PC-3 (cell line): ENCODE data around the gene ARHGEF7. TPM values are rescaled to one million over a fixed set of nuclear protein-coding genes. Genes with fewer than 3 reads are reported as not detected.

ENCODE experiments used
- ATAC-seq: fragments of 200-7000 bp; cut with Tn5 transposase; 2 replicates; pipeline ENCODE4 v1.9.1; 2020; ENCODE audit warnings: mild to moderate bottlenecking, moderate library complexity
- BruUV-seq: library from RNA; stranded (reverse); fragments of 400-500 nt; replicated peaks from 2 replicates; lab custom pipeline; 2021; lab: Mats Ljungman, UMichigan
- CTCF ChIA-PET: fragments of 300-600 bp; sonication (Branson Sonifier 250); formaldehyde crosslinking; loops from one replicate; lab custom pipeline; 2022; ENCODE audit warnings: antibody characterized with exemption; lab: Charles Lee
- POLR2A ChIA-PET: fragments of 300-600 bp; sonication (Branson Sonifier 250); formaldehyde crosslinking; loops from one replicate; lab custom pipeline; 2022; ENCODE audit warnings: antibody characterized with exemption; ENCODE audit not compliant: unreplicated experiment; lab: Charles Lee
- DNase-seq: peaks from one replicate; pipeline ENCODE4 v3.0.0-alpha.2; 2015
- H2AFZ ChIP-seq: fragments of 300-600 bp; sonication (generic); 2 replicates; pipeline ENCODE4 v1.6.0; 2016; ENCODE audit warnings: antibody characterized with exemption, low read length
- H3F3A ChIP-seq: fragments of 300-600 bp; sonication (generic); one replicate; pipeline ENCODE4 v1.6.0; 2017; ENCODE audit warnings: antibody characterized with exemption, low read length, control low read depth, mild to moderate bottlenecking; ENCODE audit not compliant: unreplicated experiment
- H3K27ac ChIP-seq: fragments of 300-600 bp; sonication (generic); 2 replicates; pipeline ENCODE4 v1.5.1; 2016; ENCODE audit warnings: mild to moderate bottlenecking, low read length
- H3K27me3 ChIP-seq: fragments of 300-600 bp; sonication (generic); 2 replicates; pipeline ENCODE4 v1.6.1; 2016; ENCODE audit warnings: low read length, mixed read lengths
- H3K36me3 ChIP-seq: fragments of 300-600 bp; sonication (generic); 2 replicates; pipeline ENCODE4 v1.6.1; 2016; ENCODE audit warnings: low read depth, mixed run types, low read length, mixed read lengths
- H3K4me1 ChIP-seq: fragments of 300-600 bp; sonication (generic); 2 replicates; pipeline ENCODE4 v1.5.1; 2016; ENCODE audit warnings: low read length; ENCODE audit not compliant: insufficient read depth
- H3K4me2 ChIP-seq: fragments of 300-600 bp; sonication (generic); 2 replicates; pipeline ENCODE4 v1.6.0; 2016; ENCODE audit warnings: low read length
- H3K4me3 ChIP-seq: fragments of 300-600 bp; sonication (generic); 2 replicates; pipeline ENCODE4 v1.5.1; 2016; ENCODE audit warnings: mild to moderate bottlenecking, low read length, mixed read lengths
- H3K79me2 ChIP-seq: fragments of 300-600 bp; sonication (generic); 2 replicates; pipeline ENCODE4 v1.6.1; 2017; ENCODE audit warnings: low read length, mixed read lengths
- H3K9ac ChIP-seq: fragments of 300-600 bp; sonication (generic); 2 replicates; pipeline ENCODE4 v1.6.0; 2016; ENCODE audit warnings: mild to moderate bottlenecking, low read length
- H3K9me2 ChIP-seq: fragments of 300-600 bp; sonication (generic); replicated peaks from 2 replicates; pipeline ENCODE4 v1.6.1; 2016; ENCODE audit warnings: mixed run types, low read length, mixed read lengths
- H3K9me3 ChIP-seq: fragments of 300-600 bp; sonication (generic); 2 replicates; pipeline ENCODE4 v1.6.1; 2016; ENCODE audit warnings: low read length, mixed read lengths
- H4K20me1 ChIP-seq: fragments of 300-600 bp; sonication (generic); 2 replicates; pipeline ENCODE4 v1.6.1; 2016; ENCODE audit warnings: low read length, mixed read lengths
- EZH2 ChIP-seq: fragments of 300-600 bp; sonication (generic); IDR thresholded peaks from one replicate; pipeline ENCODE4 v1.6.1; 2017; ENCODE audit warnings: antibody characterized with exemption, mild to moderate bottlenecking, low read length; ENCODE audit not compliant: unreplicated experiment
- EZH2phosphoT487 ChIP-seq: fragments of 300-600 bp; sonication (generic); IDR thresholded peaks from 2 replicates; pipeline ENCODE4 v1.6.1; 2018; ENCODE audit warnings: mild to moderate bottlenecking, antibody characterized with exemption, low read length, borderline replicate concordance
- intact Hi-C: fragments of 100-400 bp; cut with micrococcal nuclease; formaldehyde crosslinking; loops from 2 replicates; pipeline ENCODE4 v1.9.0; 2023
- total RNA-seq: library from RNA; depleted of rRNA; stranded (reverse); fragments of >200 nt; gene quantifications from 2 replicates; pipeline ENCODE4 v1.2.3, GENCODE V29; 2014
- TF ChIP-seq, protein P1 (sequence below): fragments of 300-600 bp; sonication (generic); conservative IDR thresholded peaks from 2 replicates; pipeline ENCODE4 v1.5.1; 2017; ENCODE audit warnings: antibody characterized with exemption, low read depth, mild to moderate bottlenecking, low read length

ARHGEF7 gene
- total RNA-seq, 1 experiment from 2014 or later, result 14.7 TPM

DNA sequence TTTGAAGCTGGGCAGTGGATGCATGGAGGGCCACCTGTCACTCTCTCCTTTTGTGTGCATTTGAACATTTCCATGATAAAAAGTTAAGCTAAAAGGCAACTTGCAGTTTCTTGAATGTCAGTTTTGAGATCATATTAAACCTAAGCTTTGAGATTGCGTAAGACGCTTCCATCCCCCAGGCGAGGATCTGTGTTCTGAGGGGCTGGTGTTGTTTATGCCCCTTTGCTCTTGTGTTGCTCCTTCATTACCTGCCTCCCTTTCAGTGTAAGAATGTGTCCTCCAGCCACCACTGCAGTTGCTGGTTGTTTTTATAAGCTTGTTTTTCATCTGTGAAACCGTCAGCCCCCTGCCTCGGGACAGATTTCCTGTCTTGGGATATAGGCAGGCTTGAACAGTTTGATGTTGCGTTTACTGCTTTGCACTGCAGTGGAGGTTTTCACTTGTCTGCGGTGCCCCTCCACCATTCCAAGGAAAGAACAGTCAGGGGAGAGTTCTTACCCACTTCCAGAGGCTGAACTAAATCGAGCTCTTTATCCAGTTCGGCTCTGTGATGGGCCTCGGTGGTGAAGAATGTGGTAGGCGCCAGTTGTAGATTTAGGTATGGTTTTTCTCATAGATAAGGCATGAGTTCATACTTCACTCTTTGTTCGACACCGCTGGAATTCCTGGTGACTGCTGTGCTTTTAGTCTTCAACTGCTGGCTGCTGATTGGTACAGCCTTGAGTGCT lies 96.8 kb downstream of the ARHGEF7 start:
- H3K4me1 ChIP-seq, result peaks cover 10% of the 10 kb centered on the region; the same call in 1 of the 2 replicates
- H2AFZ ChIP-seq, result no peak overlapping the region
- DNase-seq, result no peak
- ChIA-PET POLR2A (no interaction called here), CTCF (interaction anchor here (0.6 kb wide), 1 partner anchor 1118 kb away, joined by 4 read pairs; no protein-coding TSS in a partner anchor)
- no peaks in the 10 kb centered on the region for H3K9me2 ChIP-seq
- H4K20me1 ChIP-seq, result 0 out of 2 replicates have a peak, but pooled peaks cover 5% of the 10 kb centered on the region
- no peaks in the 10 kb centered on the region for H3F3A ChIP-seq
- H3K36me3 ChIP-seq, result no peaks in the 10 kb centered on the region
- TF ChIP-seq EZH2phosphoT487 (no peak), EZH2 (no peak)
- TF ChIP-seq, protein P1, sequence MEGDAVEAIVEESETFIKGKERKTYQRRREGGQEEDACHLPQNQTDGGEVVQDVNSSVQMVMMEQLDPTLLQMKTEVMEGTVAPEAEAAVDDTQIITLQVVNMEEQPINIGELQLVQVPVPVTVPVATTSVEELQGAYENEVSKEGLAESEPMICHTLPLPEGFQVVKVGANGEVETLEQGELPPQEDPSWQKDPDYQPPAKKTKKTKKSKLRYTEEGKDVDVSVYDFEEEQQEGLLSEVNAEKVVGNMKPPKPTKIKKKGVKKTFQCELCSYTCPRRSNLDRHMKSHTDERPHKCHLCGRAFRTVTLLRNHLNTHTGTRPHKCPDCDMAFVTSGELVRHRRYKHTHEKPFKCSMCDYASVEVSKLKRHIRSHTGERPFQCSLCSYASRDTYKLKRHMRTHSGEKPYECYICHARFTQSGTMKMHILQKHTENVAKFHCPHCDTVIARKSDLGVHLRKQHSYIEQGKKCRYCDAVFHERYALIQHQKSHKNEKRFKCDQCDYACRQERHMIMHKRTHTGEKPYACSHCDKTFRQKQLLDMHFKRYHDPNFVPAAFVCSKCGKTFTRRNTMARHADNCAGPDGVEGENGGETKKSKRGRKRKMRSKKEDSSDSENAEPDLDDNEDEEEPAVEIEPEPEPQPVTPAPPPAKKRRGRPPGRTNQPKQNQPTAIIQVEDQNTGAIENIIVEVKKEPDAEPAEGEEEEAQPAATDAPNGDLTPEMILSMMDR, result no peak
- no peak overlapping the region for H3K4me2 ChIP-seq
- H3K9me3 ChIP-seq, result no peaks in the 10 kb centered on the region
- H3K79me2 ChIP-seq, result peaks cover 85% of the 10 kb centered on the region
- H3K9ac ChIP-seq, result no peak overlapping the region
- H3K27ac ChIP-seq, result no peak overlapping the region
- H3K4me3 ChIP-seq, result no peak overlapping the region
- intact Hi-C loops, result loop anchor here (10.0 kb wide), 1 partner anchor 297 kb away; the partner anchor contains the start of gene ANKRD10
- ATAC-seq, result no peak
- no peaks in the 10 kb centered on the region for H3K27me3 ChIP-seq
- no TSS peak for BruUV-seq

- H3K4me3 ChIP-seq, result no peak overlapping the region
- no peak overlapping the region for H3K27ac ChIP-seq
These were observed 97.4 kb downstream of the ARHGEF7 start for GRCh38 chr13:111212517-111212873.

More at GRCh38 chr13:111212517-111212873, 97.4 kb downstream of the ARHGEF7 start:
- DNase-seq (no peak), ATAC-seq (no peak)
- H3K9me3 ChIP-seq, result no peaks in the 10 kb centered on the region
- peaks cover 10% of the 10 kb centered on the region; the same call in 1 of the 2 replicates for H3K4me1 ChIP-seq
- H3F3A ChIP-seq, result no peaks in the 10 kb centered on the region
- no peaks in the 10 kb centered on the region for H3K9me2 ChIP-seq
- H2AFZ ChIP-seq, result no peak overlapping the region
- BruUV-seq, result no TSS peak
- no peaks in the 10 kb centered on the region for H3K27me3 ChIP-seq
- no peaks in the 10 kb centered on the region for H3K36me3 ChIP-seq
- ChIA-PET POLR2A (no interaction called here), CTCF (no interaction called here)
- intact Hi-C loops, result loop anchor here (10.0 kb wide), 1 partner anchor 298 kb away; the partner anchor contains the start of gene ANKRD10
- H3K79me2 ChIP-seq, result peaks cover 86% of the 10 kb centered on the region
- H3K9ac ChIP-seq, result no peak overlapping the region
- TF ChIP-seq, protein P1, result no peak
- TF ChIP-seq EZH2phosphoT487, result no peak
- no peak for TF ChIP-seq EZH2
- H4K20me1 ChIP-seq, result 0 out of 2 replicates have a peak, but pooled peaks cover 5% of the 10 kb centered on the region
- H3K4me2 ChIP-seq, result no peak overlapping the region
